Endodermal cell (in vitro differentiated cells): ENCODE data around the gene KCNJ12. TPM values are rescaled to one million over a fixed set of nuclear protein-coding genes. Genes with fewer than 3 reads are reported as not detected.

Source experiments
- DNase-seq: peaks from one replicate; pipeline ENCODE4 v3.0.0-alpha.2; 2017
- H3K27ac ChIP-seq: 2 replicates; pipeline ENCODE4 v1.5.1; 2013; ENCODE audit warnings: mild to moderate bottlenecking, low read depth, low read length, moderate library complexity
- H3K27me3 ChIP-seq: 2 replicates; pipeline ENCODE4 v1.6.1; 2013; ENCODE audit warnings: mild to moderate bottlenecking, low read length, moderate library complexity; ENCODE audit not compliant: insufficient read depth, control insufficient read depth, poor library complexity, severe bottlenecking
- H3K36me3 ChIP-seq: 2 replicates; pipeline ENCODE4 v1.7.0; 2013; ENCODE audit warnings: mild to moderate bottlenecking, low read length, moderate library complexity; ENCODE audit not compliant: control insufficient read depth, insufficient read depth
- H3K4me1 ChIP-seq: one replicate; pipeline ENCODE4 v1.7.0; 2013; ENCODE audit warnings: low read length; ENCODE audit not compliant: control insufficient read depth, insufficient read depth
- H3K4me3 ChIP-seq: 2 replicates; pipeline ENCODE4 v1.5.1; 2013; ENCODE audit warnings: mild to moderate bottlenecking, low read length, moderate library complexity
- H3K9ac ChIP-seq: 2 replicates; pipeline ENCODE4 v1.6.1; 2013; ENCODE audit warnings: mild to moderate bottlenecking, low read length, moderate library complexity; ENCODE audit not compliant: poor library complexity, severe bottlenecking; ENCODE audit errors: extremely low read depth
- H3K9me3 ChIP-seq: 2 replicates; pipeline ENCODE4 v1.6.1; 2013; ENCODE audit warnings: mild to moderate bottlenecking, low read length, moderate library complexity; ENCODE audit not compliant: control insufficient read depth
- H3K27ac Mint-ChIP-seq: 2 replicates; pipeline ENCODE4 v1.8.0; 2020; ENCODE audit warnings: mixed read lengths
- H3K27me3 Mint-ChIP-seq: 2 replicates; pipeline ENCODE4 v1.8.0; 2021; ENCODE audit warnings: mild to moderate bottlenecking, mixed read lengths; ENCODE audit not compliant: insufficient read depth
- H3K36me3 Mint-ChIP-seq: 2 replicates; pipeline ENCODE4 v1.8.0; 2020; ENCODE audit warnings: low read depth, mixed read lengths
- H3K4me1 Mint-ChIP-seq: 2 replicates; pipeline ENCODE4 v1.8.0; 2020; ENCODE audit warnings: mixed read lengths
- H3K4me3 Mint-ChIP-seq: 2 replicates; pipeline ENCODE4 v1.8.0; 2020; ENCODE audit warnings: mild to moderate bottlenecking, moderate library complexity, mixed read lengths
- H3K9me3 Mint-ChIP-seq: 2 replicates; pipeline ENCODE4 v1.8.0; 2020; ENCODE audit warnings: mild to moderate bottlenecking, mixed read lengths
- CTCF ChIP-seq: fragments of 200-600 bp; sonication (generic); conservative IDR thresholded peaks from 2 replicates; pipeline ENCODE4 v1.5.0; 2021; ENCODE audit warnings: antibody characterized with exemption, mild to moderate bottlenecking
- WGBS, 2 experiments: methylation state at CpG; one replicate each; pipeline versions ENCODE4 v1.1.5 to v1.1.7; 2013; ENCODE audit warnings: missing lambda C conversion rate in 2 of 2, mixed read lengths in 1 of 2; ENCODE audit not compliant: insufficient coverage in 1 of 2, insufficient read length in 1 of 2; 5-methylcytosine and 5-hydroxymethylcytosine counted together
- total RNA-seq, 2 donors: library from RNA; stranded (reverse); fragmentation: NEBNext Ultra II Directional in 1 of 2; extraction: Animal tissue kit (Norgen Biotek cat#: 25700) in 1 of 2; gene quantifications; 2 replicates in 1 of 2; 3 replicates in 1 of 2; pipeline ENCODE4 v1.2.1, GENCODE V29; 2021

KCNJ12 gene
- total RNA-seq, 2 donors from 2014 or later = 2.3 to 2.6 TPM

GRCh38 chr17:21358682-21359482 is 17.3 kb upstream of the KCNJ12 start:
- DNase-seq = no peak
- Mint-ChIP-seq H3K27ac (no peak overlapping the region), H3K4me3 (no peak overlapping the region), H3K27me3 (peaks cover 38% of the 10 kb centered on the region), H3K9me3 (no peaks in the 10 kb centered on the region), H3K36me3 (no peaks in the 10 kb centered on the region), H3K4me1 (peaks cover 34% of the 10 kb centered on the region)
- Histone ChIP-seq H3K9me3 (no peaks in the 10 kb centered on the region), H3K36me3 (no peaks in the 10 kb centered on the region), H3K4me1 (peaks cover 20% of the 10 kb centered on the region), H3K4me3 (no peak overlapping the region), H3K9ac (no peak overlapping the region), H3K27me3 (no peaks in the 10 kb centered on the region), H3K27ac (no peak overlapping the region)
- WGBS, 2 experiments = 76 to 79% methylated on average over 7 to 12 of the region's 12 CpGs
- no peak for TF ChIP-seq CTCF

GRCh38 chr17:21359483-21359840 is 16.7 kb upstream of the KCNJ12 start:
- no peak overlapping the region for H3K4me3 ChIP-seq
- no peaks in the 10 kb centered on the region for H3K9me3 Mint-ChIP-seq
- TF ChIP-seq CTCF = no peak
- H3K4me1 Mint-ChIP-seq = peaks cover 34% of the 10 kb centered on the region
- H3K27me3 ChIP-seq = no peaks in the 10 kb centered on the region
- no peaks in the 10 kb centered on the region for H3K9me3 ChIP-seq
- no peaks in the 10 kb centered on the region for H3K36me3 Mint-ChIP-seq
- H3K27ac Mint-ChIP-seq = no peak overlapping the region
- DNase-seq = no peak
- H3K27me3 Mint-ChIP-seq = peaks cover 41% of the 10 kb centered on the region
- no peak overlapping the region for H3K9ac ChIP-seq
- H3K27ac ChIP-seq = no peak overlapping the region
- 90 to 94% methylated on average over 8 to 9 of the region's 9 CpGs for WGBS, 2 experiments
- peaks cover 20% of the 10 kb centered on the region for H3K4me1 ChIP-seq
- no peak overlapping the region for H3K4me3 Mint-ChIP-seq
- no peaks in the 10 kb centered on the region for H3K36me3 ChIP-seq

- Mint-ChIP-seq H3K27ac (no peak overlapping the region), H3K9me3 (no peaks in the 10 kb centered on the region), H3K27me3 (peaks cover 37% of the 10 kb centered on the region), H3K4me3 (no peak overlapping the region), H3K36me3 (no peaks in the 10 kb centered on the region), H3K4me1 (peaks cover 34% of the 10 kb centered on the region)
- no peak overlapping the region for H3K4me3 ChIP-seq
- H3K9me3 ChIP-seq = no peaks in the 10 kb centered on the region
- no peaks in the 10 kb centered on the region for H3K27me3 ChIP-seq
- H3K4me1 ChIP-seq = peaks cover 20% of the 10 kb centered on the region
- no peak overlapping the region for H3K27ac ChIP-seq
- no peaks in the 10 kb centered on the region for H3K36me3 ChIP-seq
- 20 to 29% methylated on average over 7 of the region's 7 CpGs for WGBS, 2 experiments
- H3K9ac ChIP-seq = no peak overlapping the region
- peak; percentile 83 for DNase-seq
- TF ChIP-seq CTCF = no peak
Measured at GRCh38 chr17:21360048-21360447, 16.1 kb upstream of the KCNJ12 start.
